ENCODE results near the gene FADS2. TPM values are rescaled to one million over a fixed set of nuclear protein-coding genes. Genes with fewer than 3 reads are reported as not detected.

FADS2 gene
- total RNA-seq, 1 donor from 2014 or later = 10.9 TPM

DNA sequence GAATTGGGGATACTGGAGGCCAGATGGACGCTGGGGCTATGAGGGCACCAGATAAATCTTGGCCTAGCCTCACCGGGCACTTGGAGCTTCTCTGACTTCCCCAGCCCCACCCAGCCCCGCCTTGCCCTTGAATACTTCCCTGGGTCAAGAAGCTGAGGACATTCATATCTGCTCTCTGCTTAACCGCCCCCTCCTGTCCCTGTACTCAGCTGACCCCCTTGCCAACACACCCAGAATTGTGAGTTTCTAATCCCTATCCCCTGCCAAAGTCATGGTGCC is 41.3 kb downstream of the FADS2 start:
- Mint-ChIP-seq H3K4me3 (no peak overlapping the region), H3K36me3 (ENCODE audit: low read depth) (peaks cover 2% of the 10 kb centered on the region), H3K27me3 (no peaks in the 10 kb centered on the region), H3K9me3 (no peaks in the 10 kb centered on the region), H3K4me1 (peaks cover 9% of the 10 kb centered on the region), H3K27ac (no peak overlapping the region)
- intact Hi-C loops (cut with micrococcal nuclease) = no loop called here
- CTCF ChIA-PET = interaction anchor here (1.3 to 7.0 kb wide), 6 partner anchors 10 to 239 kb away, joined by 3 to 104 read pairs (median 47); partner anchors contain the start of gene BEST1
- ATAC-seq (ENCODE audit: low read depth) (no peak), DNase-seq (no peak)
- POLR2A ChIA-PET = no interaction called here
- TF ChIP-seq CTCF (IDR thresholded peaks at IDR 0.05) = no peak

DNA sequence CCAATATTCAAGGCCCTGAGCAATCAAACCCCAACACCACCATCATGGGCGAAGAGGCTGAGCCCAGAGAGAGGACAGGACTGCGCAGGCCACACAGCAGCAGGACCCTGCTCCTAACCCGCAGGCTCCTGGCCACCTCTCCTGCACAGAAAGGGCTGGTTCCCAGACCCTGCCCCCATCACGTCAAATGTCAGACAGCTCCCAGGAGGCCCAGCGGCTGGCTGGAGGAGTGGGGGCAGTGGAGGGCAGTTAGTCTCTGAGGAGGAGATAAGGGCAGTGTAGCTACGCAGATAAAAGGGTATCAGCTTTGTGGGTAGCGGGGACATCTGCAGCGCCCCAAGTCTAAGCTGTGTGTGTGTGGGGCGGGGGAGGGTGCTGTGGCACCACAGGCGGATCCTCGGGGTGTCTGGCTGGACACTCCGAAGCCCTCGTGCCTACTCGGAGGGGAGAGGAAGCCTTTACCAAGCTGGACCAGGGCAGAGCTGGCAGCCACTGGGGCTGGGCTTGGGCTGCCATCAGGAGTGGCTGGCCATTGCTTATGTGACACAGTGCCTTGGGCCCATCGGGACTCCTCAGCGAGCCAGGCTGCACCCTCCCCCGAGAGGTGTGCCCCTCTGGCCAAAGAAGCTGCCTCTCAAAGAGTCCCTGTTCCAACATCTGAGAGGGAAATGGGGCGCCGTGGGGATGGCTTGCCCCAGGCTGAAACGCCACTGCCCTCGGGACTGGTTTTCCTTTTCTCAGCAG is 41.8 kb downstream of the FADS2 start:
- intact Hi-C loops (cut with micrococcal nuclease) = no loop called here
- DNase-seq = no peak
- Mint-ChIP-seq H3K27me3 (no peaks in the 10 kb centered on the region), H3K4me1 (peaks cover 10% of the 10 kb centered on the region), H3K27ac (no peak overlapping the region), H3K4me3 (no peak overlapping the region), H3K9me3 (no peaks in the 10 kb centered on the region), H3K36me3 (ENCODE audit: low read depth) (peaks cover 2% of the 10 kb centered on the region)
- no peak for ATAC-seq (ENCODE audit: low read depth)
- ChIA-PET POLR2A (interaction anchor here (1.2 to 1.7 kb wide), 3 partner anchors 28 to 212 kb away, joined by 3 to 7 read pairs (median 4); no protein-coding TSS in a partner anchor), CTCF (interaction anchor here (0.9 to 7.0 kb wide), 15 partner anchors 9 to 441 kb away, joined by 3 to 104 read pairs (median 5); partner anchors contain the start of genes BEST1 and FADS3)
- TF ChIP-seq CTCF (IDR thresholded peaks at IDR 0.05) = no peak

DNA sequence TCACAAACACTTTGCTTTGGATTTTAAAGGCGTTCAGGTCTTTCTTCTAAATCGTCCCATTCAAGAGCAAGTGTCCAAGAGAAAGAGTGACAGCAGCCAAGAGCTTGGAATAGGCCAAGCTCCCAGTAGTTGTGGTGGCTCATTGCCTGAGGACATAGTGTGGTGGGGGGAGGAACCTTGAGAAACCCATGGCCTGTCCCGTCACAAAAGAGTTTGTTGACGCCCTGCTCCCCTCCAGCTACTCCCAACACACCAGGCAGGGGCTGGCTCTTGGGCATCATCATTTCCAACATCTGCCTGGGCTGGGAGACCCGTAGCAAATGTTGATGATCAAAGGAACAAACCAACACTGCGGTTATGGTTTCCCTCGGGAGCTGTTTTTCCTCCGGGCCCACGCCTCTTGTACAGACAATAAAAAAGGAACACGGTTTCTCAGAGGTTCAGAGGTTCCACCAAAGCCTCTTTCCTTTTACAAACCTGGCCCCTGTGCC is 42.5 kb downstream of the FADS2 start:
- no peaks in the 10 kb centered on the region for H3K27me3 Mint-ChIP-seq
- intact Hi-C loops (cut with micrococcal nuclease) = loop anchor here (1.0 kb wide), 9 partner anchors 10 to 508 kb away; no protein-coding TSS in a partner anchor
- H3K4me3 Mint-ChIP-seq = no peak overlapping the region
- no peak overlapping the region for H3K27ac Mint-ChIP-seq
- H3K4me1 Mint-ChIP-seq = peaks cover 10% of the 10 kb centered on the region
- ATAC-seq (ENCODE audit: low read depth) = no peak
- no peak for TF ChIP-seq CTCF (IDR thresholded peaks at IDR 0.05)
- CTCF ChIA-PET = interaction anchor here (0.9 to 7.0 kb wide), 17 partner anchors 9 to 440 kb away, joined by 3 to 104 read pairs (median 4); partner anchors contain the start of genes BEST1 and FADS3
- no peak for DNase-seq
- H3K9me3 Mint-ChIP-seq = no peaks in the 10 kb centered on the region
- POLR2A ChIA-PET = interaction anchor here (1.0 to 1.7 kb wide), 5 partner anchors 27 to 211 kb away, joined by 3 to 7 read pairs (median 4); no protein-coding TSS in a partner anchor
- peaks cover 8% of the 10 kb centered on the region for H3K36me3 Mint-ChIP-seq (ENCODE audit: low read depth)

- peak; percentile 76 for DNase-seq
- peaks cover 9% of the 10 kb centered on the region for H3K36me3 Mint-ChIP-seq (ENCODE audit: low read depth)
- ATAC-seq (ENCODE audit: low read depth) = peak; percentile 95
- peak overlapping the region; percentile 75 for H3K4me3 Mint-ChIP-seq
- H3K4me1 Mint-ChIP-seq = peaks cover 10% of the 10 kb centered on the region
- intact Hi-C loops (cut with micrococcal nuclease) = loop anchor here (1.0 kb wide), 9 partner anchors 9 to 507 kb away; no protein-coding TSS in a partner anchor
- H3K27me3 Mint-ChIP-seq = no peaks in the 10 kb centered on the region
- ChIA-PET POLR2A (interaction anchor here (0.6 to 1.7 kb wide), 6 partner anchors 21 to 211 kb away, joined by 3 to 7 read pairs (median 4); no protein-coding TSS in a partner anchor), CTCF (interaction anchor here (0.9 to 7.0 kb wide), 16 partner anchors 10 to 440 kb away, joined by 3 to 104 read pairs (median 4); partner anchors contain the start of genes BEST1 and FADS3)
- peak; percentile 89 for TF ChIP-seq CTCF (IDR thresholded peaks at IDR 0.05)
- peak overlapping the region; percentile 46 for H3K27ac Mint-ChIP-seq
- no peaks in the 10 kb centered on the region for H3K9me3 Mint-ChIP-seq
Measured at GRCh38 chr11:61871158-61871597, 43.1 kb downstream of the FADS2 start.
